Endometrium (tissue), 2 donors: ENCODE measurements around the gene ADAMTS7.

ENCODE experiments used
- FAIRE-seq: peaks from 2 replicates; lab custom pipeline; 2012; peaks lifted over from hg19 to GRCh38; lab: Jason Lieb, UNC
- donor health status: control.
- donor health status: control.

ADAMTS7 gene

GRCh38 chr15:78716651-78717050 is 94.6 kb downstream of the ADAMTS7 start:
- no peak for FAIRE-seq

- FAIRE-seq: no peak
Measured at GRCh38 chr15:78715930-78716329, 95.3 kb downstream of the ADAMTS7 start.

GRCh38 chr15:78715434-78715833 is 95.8 kb downstream of the ADAMTS7 start:
- FAIRE-seq: no peak

GRCh38 chr15:78714890-78715289 is 96.4 kb downstream of the ADAMTS7 start:
- no peak for FAIRE-seq

GRCh38 chr15:78712797-78713515 is 98.3 kb downstream of the ADAMTS7 start:
- FAIRE-seq: no peak

- no peak for FAIRE-seq
Measured at GRCh38 chr15:78711638-78712037, 99.6 kb downstream of the ADAMTS7 start.

GRCh38 chr15:78709263-78709882 is 101.9 kb downstream of the ADAMTS7 start:
- no peak for FAIRE-seq
